NCI-H2227 (cell line): ENCODE data around the gene LGALS3BP.

Source experiments
- DNase-seq: peaks from one replicate; lab custom pipeline; 2025; ENCODE audit not compliant: unreplicated experiment; lab: John Stamatoyannopoulos, UW

Gene LGALS3BP

DNA sequence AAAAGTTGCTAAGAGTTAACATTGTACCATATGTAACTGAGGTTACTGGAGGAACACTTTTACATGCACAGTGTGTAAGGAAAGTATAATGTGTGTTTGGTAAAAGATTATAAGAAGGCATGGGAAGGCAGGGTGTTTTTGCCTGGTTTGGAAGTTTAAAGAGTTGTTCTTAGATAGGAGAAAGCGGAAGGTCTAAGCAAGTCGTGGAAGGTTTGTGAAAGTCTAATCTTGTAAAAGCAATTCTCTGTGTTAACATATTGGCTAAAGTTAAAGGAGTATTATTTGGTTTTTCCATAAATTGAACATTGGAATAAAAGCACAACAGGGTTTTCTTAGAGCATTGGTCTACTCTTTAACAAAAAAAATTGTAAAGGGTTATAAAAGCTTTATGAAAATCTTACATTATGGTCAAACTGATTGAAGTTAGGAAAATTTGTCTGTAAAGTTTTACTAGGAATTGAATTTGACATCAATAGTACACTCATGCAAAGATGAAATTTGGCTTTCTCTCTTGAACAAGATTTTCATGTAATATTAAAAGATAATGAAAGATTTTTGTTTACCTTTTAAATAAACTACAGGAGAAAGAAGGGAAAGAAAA is 34.5 kb upstream of the LGALS3BP start:
- DNase-seq: no peak

DNA sequence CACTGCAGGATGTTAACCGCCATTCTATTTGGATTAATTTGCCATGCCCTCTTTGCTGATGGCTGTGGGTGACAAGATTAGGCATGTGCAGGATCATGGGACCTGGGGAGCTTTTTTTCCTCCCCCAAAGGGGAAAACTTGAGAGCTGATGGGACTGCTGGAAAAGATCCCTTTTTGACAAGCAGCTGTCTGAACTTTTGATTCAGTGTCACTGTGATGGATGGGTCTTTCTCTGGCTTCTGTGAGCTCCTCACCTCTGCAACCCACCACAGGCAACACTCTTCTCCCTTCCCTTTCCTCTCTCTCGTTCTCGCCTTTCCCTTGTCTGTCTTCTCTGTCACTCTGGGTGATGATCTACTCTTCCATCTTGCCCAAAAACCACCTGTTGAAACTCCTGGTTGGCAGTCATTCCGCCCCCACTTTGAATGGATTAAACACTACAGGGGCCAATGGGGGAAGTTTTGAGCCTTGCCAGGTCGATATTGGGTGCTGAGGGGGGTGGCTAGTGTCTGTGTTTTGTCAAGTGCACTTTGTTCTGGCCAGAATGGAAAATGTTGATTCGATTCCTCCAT is 32.9 kb upstream of the LGALS3BP start:
- no peak for DNase-seq

DNA sequence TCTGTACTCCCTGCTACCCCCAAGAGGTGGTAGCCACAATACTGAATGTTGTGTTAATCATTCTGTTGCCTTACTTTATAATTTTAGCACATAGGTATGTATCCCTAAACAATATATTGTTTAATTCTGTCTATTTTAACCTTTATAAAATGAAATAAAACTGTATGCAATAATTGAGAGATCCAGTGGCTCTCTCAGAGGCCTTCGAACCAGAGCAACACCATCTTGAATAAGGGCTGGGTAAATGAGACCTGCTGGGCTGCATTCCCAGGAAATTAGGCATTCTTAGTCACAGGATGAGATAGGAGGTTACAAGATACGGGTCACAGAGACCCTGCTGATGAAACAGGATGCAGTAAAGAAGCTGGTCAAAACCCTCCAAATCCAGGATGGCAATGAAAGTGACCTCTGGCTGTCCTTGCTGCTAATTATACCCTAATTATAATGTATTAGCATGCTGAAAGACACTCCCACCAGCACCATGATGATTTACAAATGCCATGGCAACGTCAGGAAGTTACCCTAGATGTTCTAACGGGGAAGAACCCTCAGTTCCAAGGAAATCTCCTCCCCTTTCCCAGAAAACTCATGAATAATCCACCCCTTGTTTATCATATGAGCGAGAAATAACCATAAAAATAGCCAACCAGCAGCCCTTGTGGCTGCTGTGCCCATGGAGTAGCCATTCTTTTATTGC is 31.9 kb upstream of the LGALS3BP start:
- DNase-seq: no peak

DNA sequence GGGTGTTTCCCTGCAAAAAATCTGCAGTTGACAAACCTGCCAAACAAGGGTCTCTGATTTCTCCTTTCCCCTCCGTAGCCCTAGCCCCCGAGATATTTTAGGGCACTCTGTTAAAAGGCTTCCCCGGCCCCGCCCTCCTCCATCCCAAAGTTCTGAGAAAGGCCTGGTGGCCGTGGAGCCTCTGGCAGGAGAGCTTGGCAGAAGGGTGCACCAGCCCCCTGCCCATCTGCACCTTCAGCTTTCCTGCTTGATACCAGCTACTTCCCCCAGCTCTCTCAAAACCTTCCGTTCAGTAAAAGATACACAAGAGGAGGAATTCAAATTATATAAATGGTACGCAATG is 30.6 kb upstream of the LGALS3BP start:
- no peak for DNase-seq

DNA sequence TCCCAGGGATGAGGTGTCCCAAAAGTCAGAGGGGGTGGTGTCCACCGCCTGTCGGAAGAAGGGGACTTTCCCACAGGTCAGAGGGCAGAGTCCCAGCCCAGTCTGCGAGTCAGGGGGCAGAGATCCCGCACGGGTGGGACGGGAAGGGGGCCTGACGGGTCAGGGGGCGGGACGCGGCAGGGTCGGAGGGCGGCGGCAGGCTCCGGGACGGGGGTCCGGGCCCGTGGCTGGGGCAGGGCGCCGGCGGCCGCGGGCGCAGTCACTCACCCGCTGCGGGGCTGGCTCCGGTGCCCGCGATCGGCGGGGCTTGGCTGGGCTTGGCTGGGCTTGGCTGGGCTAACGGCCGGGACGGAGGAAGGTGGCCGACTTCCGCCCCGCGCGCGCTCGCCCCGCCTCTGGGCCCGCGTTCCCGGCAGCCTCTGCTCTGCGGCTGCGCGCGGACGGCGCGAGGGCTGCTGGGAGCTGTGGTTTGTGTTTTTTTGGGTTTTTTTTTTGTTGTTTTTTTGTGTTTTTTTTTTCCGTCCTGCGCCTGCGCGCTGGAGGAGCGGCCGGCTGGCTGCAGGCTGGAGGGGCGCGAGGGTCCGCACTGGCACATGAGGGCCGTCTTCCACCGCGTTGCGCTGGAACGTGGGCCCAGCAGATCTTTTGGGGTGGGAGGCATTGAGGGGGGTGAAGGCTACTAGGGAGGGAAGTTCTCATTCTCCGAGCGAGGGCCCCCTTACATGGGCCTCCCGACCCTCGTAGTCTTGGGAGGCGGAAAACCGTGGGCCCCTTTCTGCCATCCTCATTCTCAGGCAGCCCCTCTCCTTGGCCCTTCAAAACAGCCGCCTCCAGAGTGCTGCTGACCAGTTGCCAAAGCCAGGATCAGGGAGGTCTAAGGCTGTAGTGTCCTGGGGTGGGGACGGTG is 29.9 kb upstream of the LGALS3BP start, which contains the start of gene CANT1:
CANT1 (minus strand) TSS at position 368 of the 907 bp plus-strand sequence. CDS start 12,142 bp downstream, outside the sequence.
- DNase-seq: peak; percentile 94

DNA sequence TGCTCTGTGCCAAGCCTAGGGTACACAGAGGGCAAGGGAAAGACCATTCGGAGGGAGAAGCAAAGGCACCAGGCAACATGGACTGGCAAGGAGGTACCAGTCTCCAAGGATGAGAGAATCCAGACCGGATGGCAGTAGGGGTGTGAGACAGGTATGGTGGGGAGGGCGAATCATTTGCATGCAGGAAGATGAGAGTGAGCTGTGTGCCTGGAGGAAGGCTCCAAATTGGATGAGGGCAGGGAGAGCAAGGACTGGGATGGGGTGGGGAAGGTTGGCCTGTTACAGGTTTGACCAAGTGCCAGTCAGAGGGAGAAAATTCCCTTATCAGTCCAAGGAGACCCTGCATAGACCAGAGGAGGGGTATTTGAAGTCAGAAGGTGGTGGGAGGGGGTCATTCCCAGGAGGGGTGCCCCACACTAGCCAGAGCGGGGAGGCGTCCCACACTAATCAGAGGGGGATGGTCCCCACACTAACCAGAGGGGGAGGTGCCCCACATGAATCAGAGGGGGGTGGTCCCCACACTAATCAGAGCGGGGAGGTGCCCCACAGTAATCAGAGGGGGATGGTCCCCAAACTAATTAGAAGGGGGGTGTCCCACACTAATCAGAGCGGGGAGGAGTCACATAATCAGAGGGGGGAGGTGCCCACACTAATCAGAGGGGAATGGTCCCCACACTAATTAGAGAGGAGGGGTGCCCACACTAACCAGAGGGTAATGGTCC is 29.1 kb upstream of the LGALS3BP start:
- no peak for DNase-seq

DNA sequence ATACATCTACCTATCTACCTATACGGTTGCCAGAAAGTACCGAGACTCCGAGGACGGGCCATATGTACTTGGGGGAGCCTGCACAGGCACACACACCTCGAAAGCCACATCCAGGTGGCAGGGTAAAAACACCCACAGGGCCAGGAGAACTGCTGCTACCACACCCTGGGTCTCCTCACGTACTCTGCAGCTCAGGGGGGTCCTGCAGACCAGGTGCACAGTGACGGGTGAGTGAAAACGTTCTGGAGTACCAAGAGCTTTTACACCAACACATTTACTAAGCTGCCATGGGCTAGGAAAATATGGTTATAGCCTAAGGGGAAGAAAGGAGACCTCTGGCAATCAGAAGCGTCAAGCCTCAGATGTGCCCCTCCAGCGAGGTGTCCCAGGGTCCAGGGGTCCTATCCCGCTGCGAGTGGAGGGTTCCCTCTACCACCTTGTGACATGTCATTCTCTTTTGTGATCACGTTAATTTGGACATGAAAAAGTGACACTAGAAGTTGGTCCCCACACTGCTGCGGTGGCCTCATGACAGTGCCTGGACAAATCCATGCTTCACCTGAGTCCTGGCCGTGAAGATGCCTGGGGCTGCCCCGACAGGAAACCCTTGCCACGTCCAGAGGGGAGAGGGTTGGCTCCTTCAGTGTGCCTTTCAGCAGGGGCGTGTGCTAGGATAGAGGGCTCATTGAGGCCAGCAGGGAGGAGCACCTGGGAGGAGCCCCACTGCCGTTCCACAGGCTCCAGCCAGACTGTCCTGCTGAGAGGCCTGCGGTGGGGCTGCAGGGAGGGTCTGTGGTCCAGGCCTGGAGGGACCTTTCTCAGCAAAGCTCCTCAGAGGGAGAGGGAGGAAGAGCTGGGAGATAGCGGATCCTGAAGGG is 28.0 kb upstream of the LGALS3BP start:
- no peak for DNase-seq

DNA sequence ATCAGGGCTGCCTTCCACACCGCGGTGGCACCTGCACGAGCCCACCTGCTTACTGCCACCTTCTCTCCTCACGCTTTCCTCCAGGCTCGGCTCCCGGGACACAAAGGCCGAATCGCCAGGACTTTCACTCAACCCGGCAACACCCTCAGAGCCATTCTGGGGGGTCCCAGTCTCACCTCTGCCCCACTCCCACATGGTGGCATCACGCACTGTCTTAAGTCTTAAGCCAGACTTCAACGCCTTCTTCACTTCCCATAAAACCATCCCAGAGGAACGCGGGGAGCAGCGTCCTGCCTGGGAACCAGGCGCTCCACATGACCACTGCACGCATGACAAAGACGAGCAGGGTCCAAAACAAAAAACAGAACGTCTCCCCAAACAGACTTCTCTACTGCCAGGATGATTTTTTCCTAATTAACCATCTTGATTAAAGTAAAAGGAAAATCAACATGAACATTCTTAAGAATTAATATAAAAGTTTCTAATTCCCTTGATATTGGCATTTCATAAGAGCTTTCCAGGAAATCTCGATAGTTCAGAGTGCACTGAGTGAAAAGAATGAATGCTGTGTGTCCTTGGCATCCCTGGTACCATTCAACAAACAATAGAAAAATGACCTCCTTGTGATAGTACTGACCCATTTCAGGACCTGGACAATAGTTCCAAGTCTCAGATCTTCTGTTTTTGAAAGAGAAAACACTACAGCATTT is 27.2 kb upstream of the LGALS3BP start:
- no peak for DNase-seq

DNA sequence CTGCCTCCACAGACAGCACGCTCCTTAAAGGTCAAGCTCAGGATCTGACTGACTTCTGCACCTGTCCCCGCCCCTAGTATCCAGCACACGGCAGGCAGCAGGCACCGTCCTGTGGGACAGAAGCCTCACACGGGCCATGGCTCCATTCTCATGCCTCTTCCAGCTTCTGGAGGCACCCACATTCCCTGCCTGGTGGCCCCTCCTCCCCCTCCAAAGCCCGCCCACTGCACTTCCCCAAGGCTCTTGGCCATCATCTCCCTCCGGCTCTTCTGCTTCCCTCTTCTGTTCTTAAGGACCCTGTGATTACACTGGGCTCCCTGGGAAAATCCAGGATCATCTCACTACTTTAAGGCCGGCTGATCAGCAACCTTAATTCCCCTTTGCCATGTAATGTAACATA is 26.3 kb upstream of the LGALS3BP start:
- no peak for DNase-seq

DNA sequence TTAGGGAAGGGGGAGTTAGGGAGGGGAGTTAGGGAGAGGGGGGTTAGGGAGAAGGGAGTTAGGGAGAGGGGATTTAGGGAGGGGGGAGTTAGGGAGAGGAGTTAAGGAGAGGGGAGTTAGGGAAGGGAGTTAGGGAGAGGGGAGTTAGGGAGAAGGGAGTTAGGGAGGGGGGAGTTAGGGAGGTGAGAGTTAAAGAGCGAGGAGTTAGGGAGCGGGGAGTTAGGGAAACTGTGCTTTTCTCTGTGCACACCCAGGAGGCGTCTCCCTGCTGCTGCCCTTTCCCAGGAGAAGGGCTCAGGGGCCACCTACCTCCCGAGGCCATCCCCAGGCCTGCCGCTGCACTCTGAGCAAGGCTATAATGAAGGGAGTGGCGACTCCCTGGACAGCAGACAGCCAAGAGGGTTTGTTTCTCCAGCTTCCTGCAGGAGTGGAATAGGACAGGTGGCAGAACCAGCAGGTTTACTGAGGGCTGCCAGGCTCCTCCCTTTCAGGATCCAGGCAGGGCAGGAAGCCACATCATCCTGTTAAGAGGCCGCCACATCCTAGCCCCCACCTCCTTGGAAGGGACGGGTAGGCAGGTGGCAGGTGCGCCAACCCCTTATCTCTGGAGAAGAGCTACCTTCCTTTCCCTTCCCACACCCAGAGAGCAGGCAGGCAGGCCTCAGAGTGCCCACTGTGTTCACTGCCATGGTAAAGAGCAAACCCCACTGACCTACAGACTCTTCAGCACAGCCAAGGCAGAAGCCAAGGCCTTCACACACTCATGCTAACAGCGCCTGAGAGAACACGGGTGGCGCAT is 25.5 kb upstream of the LGALS3BP start:
- no peak for DNase-seq

DNA sequence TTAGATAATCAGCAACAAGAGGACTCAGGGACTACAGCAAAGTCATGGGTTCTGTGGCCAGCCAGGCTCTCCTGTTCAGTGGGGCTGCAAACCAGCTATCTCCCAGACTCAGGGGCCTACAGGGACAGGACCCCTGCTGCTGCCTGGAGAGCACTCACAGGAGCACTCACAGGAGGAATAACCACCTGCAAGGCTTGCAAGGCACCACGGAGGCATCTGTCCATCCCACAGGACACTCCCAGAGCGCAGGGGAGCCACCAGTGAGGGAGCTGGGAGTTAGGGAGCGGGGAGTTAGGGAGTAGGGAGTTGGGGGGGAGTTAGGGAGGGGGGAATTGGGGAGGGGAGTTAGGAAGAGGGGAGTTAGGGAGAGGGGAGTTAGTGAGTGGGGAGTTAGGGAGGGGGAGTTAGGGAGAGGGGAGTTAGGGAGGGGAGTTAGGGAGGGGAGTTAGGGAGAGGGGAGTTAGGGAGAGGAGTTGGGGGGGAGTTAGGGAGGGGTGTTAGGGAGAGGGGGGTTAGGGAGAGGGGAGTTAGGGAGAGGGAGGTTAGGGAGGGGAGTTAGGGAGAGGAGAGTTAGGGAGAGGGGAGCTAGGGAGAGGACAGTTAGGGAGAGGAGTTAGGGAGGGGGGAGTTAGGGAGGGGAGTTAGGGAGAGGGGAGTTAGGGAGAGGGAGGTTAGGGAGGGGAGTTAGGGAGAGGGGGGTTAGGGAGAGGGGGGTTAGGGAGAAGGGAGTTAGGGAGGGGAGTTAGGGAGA is 24.1 kb upstream of the LGALS3BP start:
- DNase-seq: no peak

DNA sequence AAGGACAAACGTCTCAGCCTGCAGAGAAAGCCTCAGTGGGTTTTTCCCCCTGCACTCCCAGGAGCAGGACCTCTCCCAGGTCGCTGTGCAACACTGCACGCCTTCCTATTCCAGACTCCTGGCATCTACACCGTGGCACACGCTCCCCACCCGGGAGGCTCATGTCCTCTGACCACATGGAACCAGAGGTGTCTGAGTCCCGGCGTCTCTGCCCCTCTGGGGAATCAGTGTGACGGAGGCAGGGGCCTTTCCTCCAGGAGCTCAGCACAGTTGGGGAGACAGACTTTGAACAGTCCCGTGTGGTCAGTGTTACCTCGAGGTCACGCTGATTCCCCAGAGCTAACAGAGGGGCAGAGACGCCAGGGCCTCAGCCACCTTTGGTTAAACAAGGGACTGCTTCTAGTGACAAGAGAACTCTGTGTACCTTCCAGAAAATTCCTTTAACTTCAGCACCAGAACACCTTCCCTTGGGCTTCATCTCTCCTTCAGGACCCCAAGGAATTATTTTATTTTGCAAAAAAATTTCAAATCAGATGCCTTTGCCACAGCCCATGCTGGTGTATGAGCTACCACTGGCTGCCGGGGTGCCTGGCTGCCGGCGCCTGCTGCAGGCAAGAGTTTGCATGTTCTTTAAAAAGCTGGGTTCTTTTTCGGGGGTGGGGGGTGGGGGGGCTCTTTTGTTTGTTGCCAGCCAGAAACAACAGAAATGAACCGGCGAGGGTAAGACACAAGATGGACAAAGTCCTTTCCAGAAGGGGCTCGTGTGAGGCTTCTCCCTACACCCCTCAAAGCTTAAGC is 23.3 kb upstream of the LGALS3BP start:
- no peak for DNase-seq

DNA sequence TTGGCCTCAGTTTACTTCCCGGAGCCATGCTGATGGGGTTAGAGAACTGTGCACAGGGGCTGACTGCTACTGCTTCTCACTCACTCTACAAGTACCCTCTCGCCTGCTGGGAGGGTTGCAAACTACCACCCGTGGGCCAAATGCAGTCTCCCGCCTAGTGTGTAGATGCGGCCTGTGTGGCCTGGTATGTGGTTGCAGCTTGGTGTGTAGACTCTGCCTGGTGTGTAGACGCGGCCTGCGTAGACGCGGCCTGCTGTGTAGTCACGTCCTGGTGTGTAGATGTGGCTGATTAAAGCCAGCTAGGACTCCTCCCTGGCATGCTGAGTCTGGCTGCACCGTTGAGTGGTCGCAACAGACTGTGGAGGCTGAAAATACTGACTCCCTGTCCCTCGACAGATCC is 22.6 kb upstream of the LGALS3BP start:
- DNase-seq: no peak

DNA sequence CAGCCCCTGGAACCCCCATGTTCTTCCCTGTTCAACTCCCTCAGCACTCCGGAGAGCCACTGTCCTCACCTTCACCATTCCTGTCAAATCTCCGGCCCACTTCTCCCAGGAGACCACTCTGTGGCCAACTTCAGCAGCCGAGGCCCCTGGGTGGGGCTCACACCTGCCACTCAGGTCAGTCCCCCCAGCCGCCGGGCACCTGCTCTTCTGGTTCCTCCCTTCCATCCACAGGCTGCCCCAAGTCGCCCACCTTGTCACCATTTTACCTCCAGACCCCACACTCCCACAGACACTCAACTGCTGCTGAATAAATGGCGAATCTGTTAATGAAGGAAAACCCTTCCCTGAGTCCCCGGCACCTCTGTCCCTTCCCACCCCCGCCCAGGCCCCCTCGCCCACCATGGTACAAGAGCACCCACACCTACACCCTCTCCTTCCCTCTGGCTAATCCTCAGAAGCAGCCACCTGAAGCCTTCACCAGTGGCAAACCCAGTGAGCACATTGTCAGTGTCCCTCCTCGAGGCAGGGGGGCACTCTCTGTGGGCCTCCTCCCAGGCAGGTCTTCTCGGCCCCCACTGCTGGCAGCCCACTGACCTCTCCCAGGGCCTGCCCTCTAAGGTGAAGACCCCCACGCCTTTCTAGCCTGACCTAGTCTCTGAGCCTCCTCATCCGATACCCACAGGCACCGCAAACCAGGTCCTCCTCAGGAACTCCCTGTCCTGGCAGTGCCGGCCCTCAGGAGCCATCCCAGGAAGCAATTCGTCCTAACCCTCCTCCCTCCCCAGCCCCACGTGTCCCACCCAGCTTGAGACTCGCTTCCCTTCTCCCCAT is 21.7 kb upstream of the LGALS3BP start:
- no peak for DNase-seq

DNA sequence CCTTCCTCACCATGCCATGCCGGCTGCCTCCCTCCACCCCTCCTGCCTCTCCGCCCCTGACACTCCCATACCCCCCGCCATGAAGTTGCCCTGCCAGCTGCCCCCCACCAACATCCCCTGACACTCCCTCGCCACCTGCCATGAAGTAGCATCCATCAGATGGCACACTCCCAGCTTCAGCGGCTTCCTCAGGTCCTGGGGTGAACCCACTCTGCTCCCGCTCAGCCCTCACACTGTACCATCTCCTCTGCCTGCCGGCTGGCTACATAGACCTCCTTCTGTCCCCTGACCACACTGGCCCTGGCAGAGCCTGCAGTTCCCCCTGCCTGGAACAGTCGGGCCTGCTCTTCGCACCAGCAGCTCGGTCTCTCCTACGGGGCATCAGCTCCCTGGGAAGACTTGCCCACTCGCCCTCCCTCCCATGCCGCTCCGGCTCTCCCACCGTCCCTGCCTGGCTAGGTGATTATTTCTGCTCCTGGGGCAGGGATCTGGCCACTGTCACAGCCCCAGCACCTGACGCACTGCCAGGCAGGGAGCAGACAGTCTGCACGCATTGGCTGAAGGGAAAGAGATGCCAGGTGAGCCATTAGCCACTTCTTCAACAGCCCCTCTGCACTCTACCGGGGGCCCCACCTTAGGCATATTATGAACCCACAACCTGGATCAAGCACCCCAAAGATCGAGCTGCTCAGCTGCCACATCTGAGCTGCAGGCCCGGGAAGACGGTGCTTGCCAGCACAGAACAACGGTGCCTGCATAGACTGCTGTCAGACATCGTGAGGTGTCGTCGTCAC is 20.9 kb upstream of the LGALS3BP start:
- no peak for DNase-seq
